GM19099 (cell line): ENCODE measurements around the gene BCL3.

ENCODE experiments used
- POLR2A ChIP-seq: IDR thresholded peaks from 3 replicates; pipeline ENCODE4 v1.6.1; 2011; ENCODE audit warnings: low read depth; ENCODE audit not compliant: insufficient read length; ENCODE audit errors: extremely low read depth

Gene BCL3

DNA sequence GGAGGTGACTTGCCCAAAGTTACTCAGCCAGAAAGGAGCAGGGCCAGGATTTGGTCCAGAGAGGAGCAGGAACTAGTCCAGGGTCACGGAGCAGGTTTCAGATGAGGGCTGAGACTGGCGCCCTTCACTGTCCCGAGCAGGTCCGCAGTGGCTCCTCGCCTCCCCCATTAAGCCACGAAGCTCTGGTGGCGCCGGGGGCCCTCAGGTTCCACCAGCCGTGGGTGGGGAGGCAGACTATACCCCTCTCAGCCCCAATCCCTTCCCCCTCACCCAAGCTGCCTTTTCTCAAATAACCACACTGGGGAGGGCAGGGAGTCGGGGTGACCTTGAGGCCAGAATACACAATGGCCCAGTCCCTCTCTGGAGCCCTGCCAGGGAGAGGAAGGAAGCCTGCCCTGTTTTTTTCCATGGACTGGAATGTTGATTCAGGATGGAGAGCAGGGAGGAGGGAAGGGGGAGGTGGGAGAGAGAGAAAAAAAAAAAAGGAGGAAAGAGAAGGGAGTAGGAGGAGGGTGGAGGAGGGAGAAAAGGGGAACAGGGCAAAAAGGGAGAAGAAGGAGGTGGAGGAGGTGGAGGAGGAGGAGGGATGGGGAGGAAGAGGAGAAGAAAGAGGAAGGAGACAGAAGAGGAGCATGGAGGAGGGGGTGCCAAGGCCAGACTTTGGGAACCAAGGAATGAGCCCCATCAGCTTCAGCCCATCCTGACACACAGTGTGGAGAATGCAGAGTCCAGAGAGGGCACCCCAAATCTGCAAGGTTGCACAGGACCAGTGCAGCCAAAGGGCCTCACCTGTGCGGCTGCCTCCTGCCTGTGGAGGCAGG, 29.9 kb upstream of the BCL3 start:
- no peak for TF ChIP-seq POLR2A

- TF ChIP-seq POLR2A: no peak
Measured at GRCh38 chr19:44719262-44719701, 29.2 kb upstream of the BCL3 start.

DNA sequence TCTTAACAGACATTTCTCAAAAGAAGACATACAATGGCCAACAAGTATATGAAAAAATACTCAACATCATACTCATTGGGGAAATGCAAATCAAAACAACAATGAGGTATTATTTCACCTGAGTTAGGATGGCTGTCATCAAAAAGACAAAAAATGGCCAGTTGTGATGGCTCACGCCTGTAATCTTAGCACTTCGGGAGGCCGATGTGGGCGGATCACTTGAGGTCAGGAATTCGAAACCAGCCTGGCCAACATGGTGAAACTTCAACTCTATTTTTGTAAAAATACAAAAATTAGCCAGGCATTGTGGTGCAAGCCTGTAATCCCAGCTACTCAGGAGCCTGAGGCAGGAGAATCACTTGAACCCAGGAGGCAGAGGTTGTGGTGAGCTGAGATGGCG, 27.6 kb upstream of the BCL3 start:
- no peak for TF ChIP-seq POLR2A

DNA sequence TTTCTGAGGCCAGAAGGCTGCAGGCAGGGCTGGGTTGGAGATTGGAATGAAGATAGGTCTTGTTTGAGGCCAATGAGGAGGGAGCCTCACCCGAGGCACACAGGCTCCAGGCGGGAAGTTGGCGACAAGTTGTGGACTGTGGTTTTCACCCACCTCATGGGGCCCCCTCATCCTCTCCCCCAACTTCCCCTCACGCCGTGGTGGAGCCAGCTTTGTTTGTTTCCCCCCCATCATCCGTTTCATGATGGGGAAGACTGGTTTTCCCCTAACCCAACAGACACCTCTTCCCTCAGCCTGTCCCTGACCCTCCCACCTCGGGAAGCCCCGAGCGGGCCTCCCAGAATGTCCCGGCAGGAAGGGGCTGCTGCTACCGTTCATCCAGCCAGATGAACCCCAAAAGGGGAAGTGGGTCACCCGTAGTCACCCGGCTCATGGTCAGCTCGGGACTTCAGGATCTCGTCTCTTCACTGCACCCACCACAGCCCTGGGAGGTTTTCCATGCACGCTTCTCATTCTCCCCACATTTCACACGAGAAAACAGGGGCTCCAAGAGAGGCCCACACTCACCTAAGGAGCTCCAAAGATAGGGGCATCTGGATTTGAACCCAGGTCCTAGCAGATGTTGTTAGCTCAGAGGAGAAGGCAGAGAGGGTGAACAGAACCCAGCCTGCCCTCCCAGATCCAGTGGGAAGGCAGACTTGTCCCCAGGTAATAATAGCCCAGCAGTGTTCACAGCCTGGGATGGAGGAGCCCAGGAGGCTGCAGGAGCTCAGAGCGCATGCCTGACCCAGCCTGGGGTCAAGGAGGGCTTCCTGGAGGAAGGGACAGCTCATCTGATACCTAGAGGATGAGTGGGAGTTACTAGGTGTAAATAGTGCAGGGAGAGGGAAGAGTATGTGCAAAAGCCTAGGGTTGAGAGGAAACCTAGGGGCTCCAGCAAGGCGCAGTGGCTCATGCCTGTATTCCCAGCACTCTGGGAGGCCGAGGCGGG, 26.1 kb upstream of the BCL3 start:
- no peak for TF ChIP-seq POLR2A

GRCh38 chr19:44723299-44723951, 25.1 kb upstream of the BCL3 start:
- TF ChIP-seq POLR2A: no peak

DNA sequence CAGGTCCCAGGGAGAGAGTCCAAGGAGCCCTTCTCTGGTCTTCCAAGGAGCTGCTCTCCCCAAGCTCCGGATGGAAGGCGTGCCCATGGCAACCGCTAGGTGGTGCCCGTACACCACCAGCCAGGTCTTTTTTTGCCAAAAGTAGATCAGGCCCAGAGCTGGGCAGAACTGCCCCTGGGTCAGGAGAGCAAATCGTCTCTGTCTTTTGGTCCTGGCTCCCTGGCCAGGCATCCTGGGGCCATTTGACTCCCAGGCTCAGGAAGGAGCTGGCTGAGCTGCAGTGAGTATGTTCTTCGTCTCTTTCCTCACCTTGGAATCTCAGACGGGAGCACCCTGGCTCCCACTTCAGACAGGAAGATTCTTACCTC, 24.6 kb upstream of the BCL3 start:
- TF ChIP-seq POLR2A: no peak

- TF ChIP-seq POLR2A: no peak
Measured at GRCh38 chr19:44725251-44725650, 23.3 kb upstream of the BCL3 start.

- TF ChIP-seq POLR2A: no peak
Measured at GRCh38 chr19:44725684-44726083, 22.8 kb upstream of the BCL3 start.

DNA sequence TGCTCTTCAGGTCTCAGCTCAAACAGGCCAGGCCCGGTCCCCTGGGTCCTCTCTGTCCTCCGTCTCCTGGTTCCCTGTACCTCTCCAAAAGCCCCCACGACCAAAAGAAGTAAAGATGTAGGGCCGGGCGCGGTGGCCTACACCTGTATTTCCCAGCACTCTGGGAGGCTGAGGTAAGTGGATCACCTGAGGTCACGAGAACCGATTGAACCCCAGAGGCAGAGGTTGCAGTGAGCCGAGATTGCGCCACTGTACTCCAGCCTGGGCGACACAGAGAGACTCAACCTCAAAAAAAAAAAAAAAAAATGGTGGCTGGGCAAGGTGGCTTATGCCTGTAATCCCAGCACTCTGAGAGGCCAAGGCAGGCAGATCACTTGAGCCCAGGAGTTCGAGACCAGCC, 22.0 kb upstream of the BCL3 start:
- no peak for TF ChIP-seq POLR2A

DNA sequence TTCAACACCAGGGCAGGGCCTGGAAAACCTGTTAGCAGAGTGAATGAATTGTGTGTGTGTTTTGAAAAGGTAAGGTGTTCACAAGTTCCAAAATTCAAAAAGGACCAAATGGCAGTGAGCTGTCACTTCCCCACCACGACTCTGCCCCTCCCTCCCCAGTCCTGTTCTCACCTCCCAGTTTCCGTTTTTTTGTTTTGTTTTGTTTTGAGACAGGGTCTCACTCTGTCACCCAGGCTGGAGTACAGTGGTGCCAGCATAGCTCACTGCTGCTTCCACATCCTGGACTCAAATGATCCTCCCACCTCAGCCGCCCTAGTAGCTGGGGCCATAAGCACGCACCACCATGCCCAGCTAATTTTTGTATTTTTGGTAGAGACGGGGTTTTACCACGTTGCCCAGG, 20.3 kb upstream of the BCL3 start:
- TF ChIP-seq POLR2A: no peak

DNA sequence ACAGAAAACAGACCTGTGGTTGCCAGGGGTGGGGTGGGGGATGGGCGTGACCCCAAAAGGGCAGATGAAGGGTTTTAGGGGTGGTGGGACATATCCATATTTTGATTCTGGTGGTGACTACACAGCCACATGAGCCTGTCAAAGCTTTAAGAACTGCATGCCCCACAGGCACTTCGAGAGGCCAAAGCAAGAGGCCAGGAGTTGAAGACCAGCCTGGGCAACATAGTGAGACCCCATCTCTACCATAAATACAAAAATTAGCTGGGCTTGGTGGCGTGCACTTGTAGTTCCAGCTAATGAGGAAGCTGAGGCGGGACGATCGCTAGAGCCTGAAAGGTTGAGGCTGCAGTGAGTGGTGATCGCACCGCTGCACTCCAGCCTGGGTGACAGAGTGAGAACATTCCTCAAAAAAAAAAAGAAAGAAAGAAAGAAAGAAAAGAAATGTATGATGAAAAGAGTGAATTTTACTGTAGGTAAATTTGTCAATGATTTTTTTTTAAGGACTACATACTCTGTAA, 18.9 kb upstream of the BCL3 start:
- TF ChIP-seq POLR2A: no peak

DNA sequence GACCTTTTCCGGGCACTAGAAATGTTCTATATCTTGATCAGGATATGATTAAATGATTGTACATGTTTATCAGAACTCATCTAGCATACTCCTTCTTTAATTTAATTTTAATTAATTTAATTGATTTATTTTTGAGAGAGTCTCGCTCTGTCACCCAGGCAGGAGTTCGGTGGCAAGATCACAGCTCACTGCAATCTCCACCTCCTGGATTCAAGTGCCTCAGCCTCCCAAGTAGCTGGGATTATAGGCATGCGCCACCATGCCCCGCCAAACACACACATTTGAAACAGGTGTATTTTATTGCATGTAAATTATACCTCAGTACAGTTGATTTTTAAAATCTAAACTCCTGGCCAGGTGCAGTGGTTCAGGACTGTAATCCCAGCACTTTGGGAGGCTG, 17.4 kb upstream of the BCL3 start:
- no peak for TF ChIP-seq POLR2A

DNA sequence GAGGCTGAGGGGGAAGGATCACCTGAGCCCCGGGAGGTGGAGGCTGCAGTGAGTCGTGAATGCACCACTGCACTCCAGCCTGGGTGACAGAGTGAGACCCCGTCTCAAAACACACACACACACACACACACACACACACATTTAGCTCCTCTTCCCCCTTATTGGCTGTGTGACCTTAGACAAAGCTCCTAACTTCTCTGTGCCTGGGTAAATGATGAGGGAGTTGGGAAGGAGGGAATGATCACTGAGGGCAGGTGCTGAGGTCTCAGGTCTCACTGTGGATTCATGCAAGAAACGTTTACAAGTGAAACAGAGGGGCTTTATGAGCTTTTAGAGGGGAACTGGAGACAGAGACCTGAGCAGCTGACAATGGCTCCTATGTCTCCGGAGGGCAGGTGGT, 16.9 kb upstream of the BCL3 start:
- TF ChIP-seq POLR2A: no peak

GRCh38 chr19:44732235-44733014, 16.1 kb upstream of the BCL3 start:
- TF ChIP-seq POLR2A: no peak

DNA sequence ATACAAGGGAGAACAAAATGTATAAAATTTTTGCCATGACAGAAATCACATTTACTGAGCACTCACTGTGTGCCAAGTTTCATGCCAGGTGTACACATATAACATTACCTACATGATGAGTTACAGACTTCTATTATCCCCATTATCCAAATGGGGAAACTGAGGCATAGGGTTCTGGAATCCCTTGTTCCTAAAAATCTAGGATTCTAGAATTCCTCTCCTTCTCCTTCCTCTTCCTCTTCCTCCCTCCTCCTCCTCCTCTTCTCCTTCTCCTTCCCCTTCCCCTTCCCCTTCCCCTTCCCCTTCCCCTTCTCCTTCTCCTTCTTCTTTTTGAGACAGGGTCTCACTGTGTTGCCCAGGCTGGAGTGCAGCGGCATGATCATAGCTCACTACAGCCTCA, 14.2 kb upstream of the BCL3 start:
- no peak for TF ChIP-seq POLR2A

- TF ChIP-seq POLR2A: no peak
Measured at GRCh38 chr19:44735011-44735410, 13.5 kb upstream of the BCL3 start.
